MV-4-11 (cell line): Measurements from ENCODE around the gene RPS3.
"Not testable (repeated sequence)": the region's sequence is repeated elsewhere in the genome, so short reads cannot be mapped to it uniquely, and the experiment has no call there.

Source experiments
- DNase-seq: peaks from one replicate; lab custom pipeline; 2025; lab: John Stamatoyannopoulos, UW

The RPS3 gene

GRCh38 chr11:75399344-75400145, at the start of gene RPS3:
Gene RPS3, plus strand, starts transcription at chr11:75399518. Its CDS starts 30 bp downstream, at chr11:75399548.
- DNase-seq: peak; percentile 88

- peak; percentile 69 for DNase-seq
Measured at GRCh38 chr11:75349521-75350116, 49.7 kb upstream of the RPS3 start.

- no peak for DNase-seq
Measured at GRCh38 chr11:75350122-75350742, 49.1 kb upstream of the RPS3 start.

- DNase-seq: peak; percentile 45
Measured at GRCh38 chr11:75350743-75351540, 48.4 kb upstream of the RPS3 start.

- no peak for DNase-seq
Measured at GRCh38 chr11:75351541-75351790, 47.9 kb upstream of the RPS3 start, which contains the start of gene ARRB1. Gene ARRB1, minus strand, starts transcription at chr11:75351661. Its CDS starts 54 bp downstream, at chr11:75351607.

GRCh38 chr11:75351791-75352587, 47.3 kb upstream of the RPS3 start:
- DNase-seq: peak; percentile 84

GRCh38 chr11:75352588-75353206, 46.6 kb upstream of the RPS3 start:
- DNase-seq: no peak

- no peak for DNase-seq
Measured at GRCh38 chr11:75355051-75355450, 44.3 kb upstream of the RPS3 start.

- DNase-seq: no peak
Measured at GRCh38 chr11:75356613-75357012, 42.7 kb upstream of the RPS3 start.

GRCh38 chr11:75362285-75362684, 37.0 kb upstream of the RPS3 start:
- DNase-seq: not testable (repeated sequence)

- DNase-seq: peak; percentile 87
Measured at GRCh38 chr11:75365711-75366181, 33.6 kb upstream of the RPS3 start.

- not testable (repeated sequence) for DNase-seq
Measured at GRCh38 chr11:75366826-75367225, 32.5 kb upstream of the RPS3 start.

- DNase-seq: peak; percentile 97
Measured at GRCh38 chr11:75369560-75370255, 29.6 kb upstream of the RPS3 start.

GRCh38 chr11:75371949-75372876, 27.1 kb upstream of the RPS3 start:
- DNase-seq: no peak

- DNase-seq: no peak
Measured at GRCh38 chr11:75373201-75373600, 26.1 kb upstream of the RPS3 start.

- no peak for DNase-seq
Measured at GRCh38 chr11:75374646-75375045, 24.7 kb upstream of the RPS3 start.

GRCh38 chr11:75375626-75376025, 23.7 kb upstream of the RPS3 start:
- no peak for DNase-seq

- peak; percentile 15 for DNase-seq
Measured at GRCh38 chr11:75376175-75376574, 23.1 kb upstream of the RPS3 start.

GRCh38 chr11:75378776-75379175, 20.5 kb upstream of the RPS3 start:
- DNase-seq: not testable (repeated sequence)
